ENCODE data around the gene MIAT. TPM values are rescaled to one million over a fixed set of nuclear protein-coding genes. Genes with fewer than 3 reads are reported as not detected.

MIAT gene
- total and polyA plus RNA-seq, 2 donors from 2014 or later: 0.04 to 6.8 TPM

GRCh38 chr22:26620197-26620596, 37.2 kb upstream of the MIAT start:
- Histone ChIP-seq H3K27ac (ENCODE audit: low read depth in 2 of 2, low read length in 2 of 2) (no peak overlapping the region), H3K4me3 (ENCODE audit: low read length in 3 of 3) (no peak overlapping the region), H3K9me3 (ENCODE audit: control insufficient read depth in 2 of 3, insufficient read depth in 1 of 3, low read length in 3 of 3) (no peaks in the 10 kb centered on the region), H3K9ac (ENCODE audit: low read length in 3 of 3) (no peak overlapping the region), H3K4me1 (ENCODE audit: control insufficient read depth in 2 of 3, insufficient read depth in 2 of 3, low read depth in 1 of 3, low read length in 3 of 3) (no peaks in the 10 kb centered on the region), H3K36me3 (ENCODE audit: control insufficient read depth in 2 of 3, insufficient read depth in 3 of 3, low read length in 3 of 3) (no peaks in the 10 kb centered on the region), H3K27me3 (ENCODE audit: control insufficient read depth, insufficient read depth, low read length) (no peaks in the 10 kb centered on the region)
- DNase-seq (no peak), FAIRE-seq (no peak)
- TF ChIP-seq CTCF (IDR thresholded peaks at IDR 0.05; ENCODE audit: borderline replicate concordance, extremely low read depth, insufficient read depth): no peak
- intact Hi-C loops (cut with DNase I): no loop called here

- Histone ChIP-seq H3K9ac (ENCODE audit: low read length in 3 of 3) (no peak within 1 kb of the TSS), H3K27ac (ENCODE audit: low read depth in 2 of 2, low read length in 2 of 2) (no peak within 1 kb of the TSS), H3K9me3 (ENCODE audit: control insufficient read depth in 2 of 3, insufficient read depth in 1 of 3, low read length in 3 of 3) (no peaks in the 10 kb centered on the region), H3K4me3 (ENCODE audit: low read length in 3 of 3) (no peak within 1 kb of the TSS), H3K4me1 (ENCODE audit: control insufficient read depth in 2 of 3, insufficient read depth in 2 of 3, low read depth in 1 of 3, low read length in 3 of 3) (no peaks in the 10 kb centered on the region), H3K27me3 (ENCODE audit: control insufficient read depth, insufficient read depth, low read length) (no peaks in the 10 kb centered on the region), H3K36me3 (ENCODE audit: control insufficient read depth in 2 of 3, insufficient read depth in 3 of 3, low read length in 3 of 3) (no peaks in the 10 kb centered on the region)
- no peak for DNase-seq
- TF ChIP-seq CTCF (IDR thresholded peaks at IDR 0.05; ENCODE audit: borderline replicate concordance, extremely low read depth, insufficient read depth): no peak
- no peak for FAIRE-seq
- intact Hi-C loops (cut with DNase I): no loop called here
Measured at GRCh38 chr22:26621663-26622062, 35.7 kb upstream of the MIAT start, which contains the start of gene CRYBA4. CRYBA4 (plus strand) TSS chr22:26621963; CDS start chr22:26622597, 634 bp downstream.

- no peaks in the 10 kb centered on the region for H3K36me3 ChIP-seq (ENCODE audit: control insufficient read depth in 2 of 3, insufficient read depth in 3 of 3, low read length in 3 of 3)
- no peak for DNase-seq
- no peak overlapping the region for H3K4me3 ChIP-seq (ENCODE audit: low read length in 3 of 3)
- no peak overlapping the region for H3K9ac ChIP-seq (ENCODE audit: low read length in 3 of 3)
- no peaks in the 10 kb centered on the region for H3K27me3 ChIP-seq (ENCODE audit: control insufficient read depth, insufficient read depth, low read length)
- no peaks in the 10 kb centered on the region for H3K4me1 ChIP-seq (ENCODE audit: control insufficient read depth in 2 of 3, insufficient read depth in 2 of 3, low read depth in 1 of 3, low read length in 3 of 3)
- intact Hi-C loops (cut with DNase I): no loop called here
- FAIRE-seq: no peak
- TF ChIP-seq CTCF (IDR thresholded peaks at IDR 0.05; ENCODE audit: borderline replicate concordance, extremely low read depth, insufficient read depth): no peak
- H3K9me3 ChIP-seq (ENCODE audit: control insufficient read depth in 2 of 3, insufficient read depth in 1 of 3, low read length in 3 of 3): no peaks in the 10 kb centered on the region
- H3K27ac ChIP-seq (ENCODE audit: low read depth in 2 of 2, low read length in 2 of 2): no peak overlapping the region
Measured at GRCh38 chr22:26623984-26624383, 33.4 kb upstream of the MIAT start.

GRCh38 chr22:26624803-26625202, 32.6 kb upstream of the MIAT start:
- H3K36me3 ChIP-seq (ENCODE audit: control insufficient read depth in 2 of 3, insufficient read depth in 3 of 3, low read length in 3 of 3): no peaks in the 10 kb centered on the region
- H3K9me3 ChIP-seq (ENCODE audit: control insufficient read depth in 2 of 3, insufficient read depth in 1 of 3, low read length in 3 of 3): no peaks in the 10 kb centered on the region
- no peak for TF ChIP-seq CTCF (IDR thresholded peaks at IDR 0.05; ENCODE audit: borderline replicate concordance, extremely low read depth, insufficient read depth)
- H3K4me1 ChIP-seq (ENCODE audit: control insufficient read depth in 2 of 3, insufficient read depth in 2 of 3, low read depth in 1 of 3, low read length in 3 of 3): no peaks in the 10 kb centered on the region
- intact Hi-C loops (cut with DNase I): no loop called here
- H3K9ac ChIP-seq (ENCODE audit: low read length in 3 of 3): no peak overlapping the region
- H3K27me3 ChIP-seq (ENCODE audit: control insufficient read depth, insufficient read depth, low read length): no peaks in the 10 kb centered on the region
- no peak overlapping the region for H3K27ac ChIP-seq (ENCODE audit: low read depth in 2 of 2, low read length in 2 of 2)
- H3K4me3 ChIP-seq (ENCODE audit: low read length in 3 of 3): no peak overlapping the region
- FAIRE-seq (no peak), DNase-seq (no peak)
